ENCODE data around the gene CTNNA1.

Gene CTNNA1

GRCh38 chr5:138972230-138972629 lies 219.0 kb downstream of the CTNNA1 start:
- no peak for ATAC-seq

GRCh38 chr5:138972836-138973235 lies 219.6 kb downstream of the CTNNA1 start:
- ATAC-seq, result no peak

- no peak for ATAC-seq
Observed at GRCh38 chr5:138974227-138975063, 221.2 kb downstream of the CTNNA1 start.

- ATAC-seq, result no peak
Observed at GRCh38 chr5:138975098-138975847, 222.0 kb downstream of the CTNNA1 start.

GRCh38 chr5:138978080-138978479 lies 224.9 kb downstream of the CTNNA1 start:
- no peak for ATAC-seq

GRCh38 chr5:138978581-138978980 lies 225.4 kb downstream of the CTNNA1 start:
- no peak for ATAC-seq

- ATAC-seq, result peak; percentile 42 to 61
Observed at GRCh38 chr5:138979684-138980280, 226.6 kb downstream of the CTNNA1 start.

- no peak for ATAC-seq
Observed at GRCh38 chr5:138980441-138980840, 227.2 kb downstream of the CTNNA1 start.

- no peak for ATAC-seq
Observed at GRCh38 chr5:138981131-138981530, 227.9 kb downstream of the CTNNA1 start.

GRCh38 chr5:138981586-138981985 lies 228.4 kb downstream of the CTNNA1 start:
- ATAC-seq, result peak; percentile 33 to 50

GRCh38 chr5:138983984-138984383 lies 230.8 kb downstream of the CTNNA1 start:
- no peak for ATAC-seq
